HL-60 (cell line): ENCODE measurements around the gene IL17RD.
A peak's percentile ranks its signal among the peaks of the same experiment; 100 is the strongest.

Source experiments
- DNase-seq, 2 experiments: peaks; one replicate each; pipeline ENCODE4 v3.0.0-alpha.2; 2010 to 2020; ENCODE audit warnings: low read depth in 1 of 2, low spot score in 1 of 2
- H3K27ac ChIP-seq: fragments of 250-450 bp; sonication (Bioruptor Pico); replicated peaks from 2 replicates; pipeline ENCODE4 v1.5.1; 2020; ENCODE audit warnings: mild to moderate bottlenecking, moderate library complexity
- H3K27me3 ChIP-seq: fragments of 250-450 bp; sonication (Bioruptor Pico); 2 replicates; pipeline ENCODE4 v1.5.1; 2021; ENCODE audit warnings: mild to moderate bottlenecking, moderate library complexity; ENCODE audit not compliant: insufficient read depth, poor library complexity, severe bottlenecking
- H3K4me3 ChIP-seq: replicated peaks from 2 replicates; pipeline ENCODE4 v1.5.1; 2011; ENCODE audit warnings: mild to moderate bottlenecking, control low read depth, low read length; ENCODE audit not compliant: insufficient read depth
- GABPA ChIP-seq: IDR thresholded peaks from 2 replicates; pipeline ENCODE4 v1.6.1; 2012; ENCODE audit warnings: low read depth
- POLR2AphosphoS5 ChIP-seq: IDR thresholded peaks from 2 replicates; pipeline ENCODE4 v1.6.1; 2012; ENCODE audit warnings: low read depth
- SPI1 ChIP-seq: IDR thresholded peaks from 2 replicates; pipeline ENCODE4 v1.6.1; 2012; ENCODE audit warnings: low read depth, mild to moderate bottlenecking, borderline replicate concordance
- TF ChIP-seq, protein P1 (sequence below): IDR thresholded peaks from 2 replicates; pipeline ENCODE4 v1.6.1; 2012; ENCODE audit warnings: low read depth; ENCODE audit not compliant: insufficient replicate concordance
- TF ChIP-seq, protein P2 (sequence below): IDR thresholded peaks from one replicate; pipeline ENCODE4 v1.5.1; 2011; ENCODE audit warnings: low read length, control low read depth, inconsistent platforms; ENCODE audit not compliant: insufficient read depth

Gene IL17RD

GRCh38 chr3:57158813-57159738, 6.1 kb downstream of the IL17RD start:
- no peak overlapping the region for H3K4me3 ChIP-seq
- peak; percentile 83 for TF ChIP-seq SPI1
- TF ChIP-seq, protein P1, sequence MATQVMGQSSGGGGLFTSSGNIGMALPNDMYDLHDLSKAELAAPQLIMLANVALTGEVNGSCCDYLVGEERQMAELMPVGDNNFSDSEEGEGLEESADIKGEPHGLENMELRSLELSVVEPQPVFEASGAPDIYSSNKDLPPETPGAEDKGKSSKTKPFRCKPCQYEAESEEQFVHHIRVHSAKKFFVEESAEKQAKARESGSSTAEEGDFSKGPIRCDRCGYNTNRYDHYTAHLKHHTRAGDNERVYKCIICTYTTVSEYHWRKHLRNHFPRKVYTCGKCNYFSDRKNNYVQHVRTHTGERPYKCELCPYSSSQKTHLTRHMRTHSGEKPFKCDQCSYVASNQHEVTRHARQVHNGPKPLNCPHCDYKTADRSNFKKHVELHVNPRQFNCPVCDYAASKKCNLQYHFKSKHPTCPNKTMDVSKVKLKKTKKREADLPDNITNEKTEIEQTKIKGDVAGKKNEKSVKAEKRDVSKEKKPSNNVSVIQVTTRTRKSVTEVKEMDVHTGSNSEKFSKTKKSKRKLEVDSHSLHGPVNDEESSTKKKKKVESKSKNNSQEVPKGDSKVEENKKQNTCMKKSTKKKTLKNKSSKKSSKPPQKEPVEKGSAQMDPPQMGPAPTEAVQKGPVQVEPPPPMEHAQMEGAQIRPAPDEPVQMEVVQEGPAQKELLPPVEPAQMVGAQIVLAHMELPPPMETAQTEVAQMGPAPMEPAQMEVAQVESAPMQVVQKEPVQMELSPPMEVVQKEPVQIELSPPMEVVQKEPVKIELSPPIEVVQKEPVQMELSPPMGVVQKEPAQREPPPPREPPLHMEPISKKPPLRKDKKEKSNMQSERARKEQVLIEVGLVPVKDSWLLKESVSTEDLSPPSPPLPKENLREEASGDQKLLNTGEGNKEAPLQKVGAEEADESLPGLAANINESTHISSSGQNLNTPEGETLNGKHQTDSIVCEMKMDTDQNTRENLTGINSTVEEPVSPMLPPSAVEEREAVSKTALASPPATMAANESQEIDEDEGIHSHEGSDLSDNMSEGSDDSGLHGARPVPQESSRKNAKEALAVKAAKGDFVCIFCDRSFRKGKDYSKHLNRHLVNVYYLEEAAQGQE: no peak
- H3K27ac ChIP-seq: no peak overlapping the region
- DNase-seq: peak in 1 of 2 experiments; percentile 47
- H3K27me3 ChIP-seq: peaks cover 21% of the 10 kb centered on the region

- peaks cover 16% of the 10 kb centered on the region for H3K27me3 ChIP-seq
- H3K27ac ChIP-seq: no peak overlapping the region
- H3K4me3 ChIP-seq: no peak overlapping the region
- TF ChIP-seq POLR2AphosphoS5 (no peak), GABPA (no peak), SPI1 (no peak)
- TF ChIP-seq, protein P2, sequence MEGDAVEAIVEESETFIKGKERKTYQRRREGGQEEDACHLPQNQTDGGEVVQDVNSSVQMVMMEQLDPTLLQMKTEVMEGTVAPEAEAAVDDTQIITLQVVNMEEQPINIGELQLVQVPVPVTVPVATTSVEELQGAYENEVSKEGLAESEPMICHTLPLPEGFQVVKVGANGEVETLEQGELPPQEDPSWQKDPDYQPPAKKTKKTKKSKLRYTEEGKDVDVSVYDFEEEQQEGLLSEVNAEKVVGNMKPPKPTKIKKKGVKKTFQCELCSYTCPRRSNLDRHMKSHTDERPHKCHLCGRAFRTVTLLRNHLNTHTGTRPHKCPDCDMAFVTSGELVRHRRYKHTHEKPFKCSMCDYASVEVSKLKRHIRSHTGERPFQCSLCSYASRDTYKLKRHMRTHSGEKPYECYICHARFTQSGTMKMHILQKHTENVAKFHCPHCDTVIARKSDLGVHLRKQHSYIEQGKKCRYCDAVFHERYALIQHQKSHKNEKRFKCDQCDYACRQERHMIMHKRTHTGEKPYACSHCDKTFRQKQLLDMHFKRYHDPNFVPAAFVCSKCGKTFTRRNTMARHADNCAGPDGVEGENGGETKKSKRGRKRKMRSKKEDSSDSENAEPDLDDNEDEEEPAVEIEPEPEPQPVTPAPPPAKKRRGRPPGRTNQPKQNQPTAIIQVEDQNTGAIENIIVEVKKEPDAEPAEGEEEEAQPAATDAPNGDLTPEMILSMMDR: no peak
- TF ChIP-seq, protein P1: no peak
- DNase-seq: no peak
Measured at GRCh38 chr3:57158325-57158724, 6.8 kb downstream of the IL17RD start.

DNA sequence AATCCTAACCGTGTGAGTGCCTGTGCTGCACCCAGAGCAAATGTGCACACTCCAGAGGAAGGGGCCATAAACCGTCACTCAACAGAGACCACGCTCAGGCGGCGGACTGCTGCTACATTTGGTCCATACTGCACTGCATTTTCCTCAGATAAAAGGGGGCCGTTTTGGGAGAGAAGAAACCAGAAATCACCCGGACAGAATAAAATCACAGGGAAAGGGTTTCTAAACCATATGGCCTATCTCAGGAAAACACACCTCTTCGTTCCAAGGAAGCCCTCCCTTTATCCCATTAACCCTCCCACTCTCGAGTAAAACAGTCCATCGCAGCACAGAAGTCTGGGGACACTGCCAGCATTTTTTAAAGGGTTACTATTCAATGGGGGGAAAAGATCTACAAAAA, 7.6 kb downstream of the IL17RD start:
- DNase-seq: no peak
- TF ChIP-seq GABPA (no peak), SPI1 (no peak), POLR2AphosphoS5 (no peak)
- TF ChIP-seq, protein P1: no peak
- TF ChIP-seq, protein P2: no peak
- Histone ChIP-seq H3K27me3 (peaks cover 9% of the 10 kb centered on the region), H3K27ac (no peak overlapping the region), H3K4me3 (no peak overlapping the region)
